SK-N-SH (cell line): ENCODE results near the gene LKAAEAR1.

ENCODE experiments used
- CTCF ChIP-seq: fragments of 200-600 bp; sonication (generic); IDR thresholded peaks from 2 replicates; pipeline ENCODE4 v1.6.1; 2017; ENCODE audit warnings: antibody characterized with exemption, mild to moderate bottlenecking, moderate library complexity
- ELF1 ChIP-seq: IDR thresholded peaks from 2 replicates; pipeline ENCODE4 v1.4.0; 2012
- JUND ChIP-seq: IDR thresholded peaks from 2 replicates; pipeline ENCODE4 v1.4.0; 2012
- USF1 ChIP-seq: IDR thresholded peaks from 2 replicates; pipeline ENCODE4 v1.4.0; 2012; ENCODE audit warnings: low read depth, borderline replicate concordance
- TF ChIP-seq, protein P1 (sequence below): IDR thresholded peaks from 2 replicates; pipeline ENCODE4 v1.6.1; 2012; ENCODE audit warnings: mild to moderate bottlenecking, low read depth, low read length, moderate library complexity

GRCh38 chr20:64051033-64051452 lies 33.2 kb downstream of the LKAAEAR1 start:
- TF ChIP-seq ELF1 (no peak), CTCF (no peak), USF1 (no peak), JUND (no peak)
- TF ChIP-seq, protein P1, sequence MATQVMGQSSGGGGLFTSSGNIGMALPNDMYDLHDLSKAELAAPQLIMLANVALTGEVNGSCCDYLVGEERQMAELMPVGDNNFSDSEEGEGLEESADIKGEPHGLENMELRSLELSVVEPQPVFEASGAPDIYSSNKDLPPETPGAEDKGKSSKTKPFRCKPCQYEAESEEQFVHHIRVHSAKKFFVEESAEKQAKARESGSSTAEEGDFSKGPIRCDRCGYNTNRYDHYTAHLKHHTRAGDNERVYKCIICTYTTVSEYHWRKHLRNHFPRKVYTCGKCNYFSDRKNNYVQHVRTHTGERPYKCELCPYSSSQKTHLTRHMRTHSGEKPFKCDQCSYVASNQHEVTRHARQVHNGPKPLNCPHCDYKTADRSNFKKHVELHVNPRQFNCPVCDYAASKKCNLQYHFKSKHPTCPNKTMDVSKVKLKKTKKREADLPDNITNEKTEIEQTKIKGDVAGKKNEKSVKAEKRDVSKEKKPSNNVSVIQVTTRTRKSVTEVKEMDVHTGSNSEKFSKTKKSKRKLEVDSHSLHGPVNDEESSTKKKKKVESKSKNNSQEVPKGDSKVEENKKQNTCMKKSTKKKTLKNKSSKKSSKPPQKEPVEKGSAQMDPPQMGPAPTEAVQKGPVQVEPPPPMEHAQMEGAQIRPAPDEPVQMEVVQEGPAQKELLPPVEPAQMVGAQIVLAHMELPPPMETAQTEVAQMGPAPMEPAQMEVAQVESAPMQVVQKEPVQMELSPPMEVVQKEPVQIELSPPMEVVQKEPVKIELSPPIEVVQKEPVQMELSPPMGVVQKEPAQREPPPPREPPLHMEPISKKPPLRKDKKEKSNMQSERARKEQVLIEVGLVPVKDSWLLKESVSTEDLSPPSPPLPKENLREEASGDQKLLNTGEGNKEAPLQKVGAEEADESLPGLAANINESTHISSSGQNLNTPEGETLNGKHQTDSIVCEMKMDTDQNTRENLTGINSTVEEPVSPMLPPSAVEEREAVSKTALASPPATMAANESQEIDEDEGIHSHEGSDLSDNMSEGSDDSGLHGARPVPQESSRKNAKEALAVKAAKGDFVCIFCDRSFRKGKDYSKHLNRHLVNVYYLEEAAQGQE: no peak
